Stimulated activated CD8-positive, alpha-beta memory T cell treated with anti-CD3 and anti-CD28 coated beads, Interleukin-12 subunit alpha, Interleukin-12 subunit beta, amount 100 ng/mL, for 24 hours (primary cell): ENCODE results near the gene ATP10A.

Source experiments
- DNase-seq: peaks from one replicate; pipeline ENCODE4 v3.0.0-alpha.2; 2020; ENCODE audit errors: extremely low read depth

ATP10A gene

DNA sequence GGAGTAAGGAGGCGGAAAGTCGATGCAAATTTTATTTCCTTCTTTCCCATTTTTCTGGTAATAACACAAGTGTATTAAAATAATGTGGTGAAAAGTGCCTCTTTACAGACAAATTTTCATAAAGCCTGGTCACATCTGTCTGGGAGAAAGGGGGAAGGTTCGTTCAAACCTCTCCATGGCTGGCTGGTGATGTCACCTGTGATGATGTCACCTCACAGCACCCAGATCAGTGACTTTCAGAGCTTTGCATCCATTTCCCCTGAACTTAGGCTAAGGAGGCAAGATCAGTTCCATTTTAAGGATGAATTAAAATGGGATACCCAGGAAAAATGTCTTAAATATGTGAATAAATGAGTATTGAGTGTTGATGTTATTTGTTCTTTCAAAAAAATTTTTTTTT, 34.1 kb downstream of the ATP10A start:
- no peak for DNase-seq

DNA sequence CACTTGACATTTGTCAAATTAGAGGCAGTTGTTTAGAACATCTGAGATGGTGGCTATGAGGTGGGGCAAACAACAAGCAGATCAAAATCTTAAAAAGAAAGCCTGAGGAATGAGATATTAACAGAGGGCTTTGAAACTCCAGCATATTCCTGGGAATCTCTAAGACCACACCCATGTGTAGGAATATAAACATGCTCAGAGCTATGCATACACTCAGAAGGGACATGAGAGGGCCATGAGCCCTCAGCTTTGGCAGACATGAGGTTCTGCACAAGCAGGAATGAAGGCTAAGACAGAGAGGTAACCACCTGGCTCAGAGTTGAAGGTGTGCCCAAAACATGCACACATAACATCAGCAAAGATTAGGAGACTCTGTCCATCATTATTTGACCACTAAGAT, 37.9 kb downstream of the ATP10A start:
- no peak for DNase-seq

DNA sequence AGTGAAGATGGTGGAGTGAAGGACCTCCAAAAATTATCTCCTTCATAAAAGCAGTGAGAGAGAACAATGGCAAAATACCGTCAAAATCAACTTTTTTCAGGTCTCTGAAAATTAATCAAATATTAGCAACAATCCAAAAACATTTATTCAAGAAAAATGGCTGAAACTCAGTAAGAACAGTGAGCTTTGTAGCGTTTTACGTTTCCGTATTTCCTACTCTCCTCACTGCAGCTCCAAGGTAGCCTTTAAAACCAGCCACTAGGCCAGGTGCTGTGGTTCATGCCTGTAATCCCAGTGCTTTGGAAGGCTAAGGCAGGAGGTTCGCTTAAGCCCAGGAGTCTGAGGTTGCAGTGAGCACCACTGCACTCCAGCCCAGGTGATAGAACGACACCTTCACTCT, 38.5 kb downstream of the ATP10A start:
- DNase-seq = no peak

DNA sequence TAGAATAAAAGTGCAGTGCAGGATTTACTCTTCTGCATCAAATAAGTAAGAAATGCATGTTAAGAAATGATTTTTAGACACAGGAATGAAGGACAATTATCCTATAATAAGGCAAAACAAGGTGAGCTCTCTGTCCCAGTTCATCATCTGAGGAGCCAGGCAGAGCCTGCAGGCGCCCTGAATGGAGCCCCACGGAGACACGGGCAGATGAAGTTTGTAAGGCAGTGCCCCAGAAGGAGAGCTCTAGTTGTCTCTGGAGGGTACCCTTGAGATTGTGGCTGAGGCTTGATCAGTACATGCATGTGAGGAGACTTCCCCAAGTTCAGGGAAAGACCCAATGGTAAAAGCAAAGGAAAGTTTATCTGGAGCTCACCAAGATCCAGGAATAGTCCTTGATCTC, 50.3 kb downstream of the ATP10A start:
- no peak for DNase-seq

DNA sequence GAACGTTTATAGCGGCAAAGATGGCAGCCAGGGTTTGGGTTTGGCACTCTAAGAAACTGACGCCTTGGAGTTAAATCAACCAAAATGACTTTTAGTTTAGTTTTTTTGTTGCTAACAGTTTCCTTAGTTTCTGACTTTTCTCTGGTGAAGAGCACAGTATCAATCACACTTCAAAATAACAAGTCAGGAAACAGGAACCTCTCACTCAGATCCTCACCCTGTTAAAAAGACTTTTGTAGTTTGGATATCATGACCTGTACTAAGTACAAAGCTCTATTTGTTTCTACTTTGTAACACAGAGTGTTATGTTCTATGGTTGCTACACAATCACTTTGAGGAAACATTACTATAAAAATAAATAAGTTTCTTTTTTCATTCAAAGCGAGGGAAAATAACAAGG, 51.1 kb downstream of the ATP10A start:
- no peak for DNase-seq

DNA sequence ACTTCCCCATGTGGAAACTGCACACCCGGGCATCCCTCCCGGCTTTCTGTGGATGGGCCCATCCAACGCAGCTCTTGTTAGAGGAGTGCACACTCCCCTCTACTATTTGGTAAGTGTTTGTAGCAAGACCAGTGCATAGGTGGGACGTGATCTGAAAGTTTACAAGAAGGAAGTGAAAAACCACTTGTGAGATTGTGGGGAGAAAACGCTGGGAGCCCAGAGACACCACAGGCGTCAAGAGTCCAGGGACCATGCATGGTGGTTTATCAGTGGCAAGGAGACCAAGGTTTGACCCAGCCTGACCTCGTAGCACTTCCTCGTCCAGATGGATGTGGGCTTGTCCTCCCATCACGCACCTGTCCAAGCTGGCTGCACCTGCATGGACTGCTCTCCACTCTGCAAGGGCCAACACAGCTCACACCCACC, 51.6 kb downstream of the ATP10A start:
- DNase-seq = no peak

DNA sequence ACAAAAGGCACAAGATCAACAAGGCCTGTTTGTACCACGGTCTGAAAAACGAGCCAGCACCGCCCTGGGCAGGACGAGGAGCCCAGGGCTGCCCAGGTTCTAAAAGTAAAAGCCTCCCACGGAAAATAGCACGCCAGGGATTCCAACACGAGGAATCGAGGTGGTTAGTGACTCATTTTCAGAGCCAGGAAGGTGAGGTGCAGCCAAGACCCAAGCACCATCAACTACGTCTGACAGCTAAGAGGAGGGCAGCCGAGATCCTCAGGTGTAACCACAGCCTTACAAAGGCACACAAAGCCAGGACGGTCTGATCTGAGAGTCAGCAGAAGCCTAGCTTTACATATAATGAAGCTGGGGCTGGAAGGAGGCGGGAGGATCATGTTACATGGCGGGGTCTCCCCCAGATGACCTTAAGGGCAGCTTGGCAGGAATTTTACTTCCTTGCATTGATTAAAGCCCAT, 52.5 kb downstream of the ATP10A start:
- no peak for DNase-seq

DNA sequence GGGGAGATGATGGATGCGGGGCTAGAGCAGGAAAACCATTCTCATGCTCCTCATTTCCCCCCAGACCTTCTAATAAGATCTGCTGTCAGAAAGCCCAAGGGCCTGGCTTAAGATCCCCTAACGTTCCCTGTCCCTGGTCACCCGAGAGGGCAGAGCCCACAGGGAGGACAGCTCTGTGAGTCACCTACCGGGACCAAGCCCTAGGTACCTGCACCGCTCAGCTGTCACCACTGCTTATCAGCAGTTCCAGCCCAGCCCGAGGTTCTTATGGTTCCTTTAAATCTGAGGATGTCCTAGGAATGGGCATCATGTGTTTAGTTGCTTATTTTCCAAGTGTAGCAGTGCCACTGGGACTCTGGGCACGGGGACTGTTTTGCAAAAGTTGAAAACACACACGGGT, 53.0 kb downstream of the ATP10A start:
- DNase-seq = no peak

DNA sequence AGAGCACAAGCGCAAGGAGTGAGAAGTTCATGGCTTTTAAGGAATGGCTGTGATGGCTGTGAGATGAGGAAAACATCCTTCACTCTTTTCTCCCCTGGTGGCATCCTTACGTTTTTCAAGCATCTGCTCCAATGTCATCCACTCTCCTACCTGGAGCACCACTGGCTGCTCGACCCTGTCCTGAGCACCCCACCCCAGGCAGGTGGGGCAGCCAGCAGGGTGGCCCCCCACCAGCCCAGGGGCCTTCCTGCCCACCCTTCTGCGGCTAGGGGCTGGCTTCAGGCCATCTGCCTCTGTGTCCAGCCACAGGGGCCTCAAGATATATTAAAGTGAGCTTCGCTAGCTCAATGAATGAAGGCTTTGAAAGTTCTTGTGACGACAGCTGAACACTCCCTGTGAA, 56.1 kb downstream of the ATP10A start:
- no peak for DNase-seq

DNA sequence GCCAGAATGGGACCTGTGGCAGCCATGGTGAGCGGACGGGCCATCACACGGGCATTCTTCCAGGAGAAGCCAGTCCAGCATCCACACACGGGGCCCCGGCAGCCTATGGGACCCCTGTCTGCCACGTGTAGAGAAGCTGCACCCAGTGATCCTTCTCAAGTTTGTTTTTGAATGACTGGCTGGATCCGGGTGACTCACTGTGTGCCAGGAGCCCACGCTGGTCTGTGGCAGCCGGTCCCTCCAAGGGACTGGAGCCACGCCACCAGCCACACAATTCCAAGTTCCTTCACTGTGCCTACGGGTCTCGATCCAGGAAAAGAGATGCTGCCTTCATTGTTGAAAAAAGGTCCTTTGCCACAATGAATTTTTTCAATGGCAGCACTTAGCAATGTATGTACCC, 58.1 kb downstream of the ATP10A start:
- no peak for DNase-seq

DNA sequence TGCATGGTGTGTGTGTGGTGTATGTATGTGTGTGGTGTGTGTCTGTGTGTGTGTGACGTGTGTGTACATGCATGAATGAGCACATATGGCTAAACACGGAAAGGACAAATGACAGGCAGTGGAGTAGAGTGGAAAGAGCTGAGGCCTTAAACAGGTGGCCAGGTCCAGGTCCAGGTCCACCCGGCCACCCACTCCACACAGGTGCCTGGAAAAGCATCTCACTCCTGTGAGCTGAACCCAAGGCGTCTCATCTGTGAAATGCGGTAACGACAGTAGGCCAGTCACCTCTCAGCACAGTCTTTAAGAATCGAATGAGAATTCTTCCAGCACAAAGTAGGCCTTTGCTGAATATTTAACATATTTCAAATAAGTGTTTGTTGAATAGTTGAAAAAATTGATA, 58.7 kb downstream of the ATP10A start:
- no peak for DNase-seq

DNA sequence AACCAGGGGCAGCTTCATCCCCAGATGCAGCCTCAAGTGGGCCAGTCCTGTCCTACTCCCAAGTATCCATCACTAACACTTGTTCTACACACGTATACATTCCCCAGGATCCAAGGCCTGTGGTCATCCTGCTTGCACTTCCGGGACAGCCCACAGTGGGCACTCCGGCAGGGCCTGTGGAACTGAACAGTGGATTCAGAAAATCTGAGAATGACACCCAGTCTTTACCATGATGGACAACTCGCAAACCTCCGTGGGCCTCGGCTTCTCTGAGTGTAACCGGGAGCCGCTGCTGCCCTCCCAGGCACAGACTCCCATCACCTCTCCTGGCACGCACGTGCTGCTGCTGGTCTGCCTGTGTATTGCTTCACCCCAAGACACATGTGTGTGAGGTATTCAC, 59.6 kb downstream of the ATP10A start:
- DNase-seq = no peak

DNA sequence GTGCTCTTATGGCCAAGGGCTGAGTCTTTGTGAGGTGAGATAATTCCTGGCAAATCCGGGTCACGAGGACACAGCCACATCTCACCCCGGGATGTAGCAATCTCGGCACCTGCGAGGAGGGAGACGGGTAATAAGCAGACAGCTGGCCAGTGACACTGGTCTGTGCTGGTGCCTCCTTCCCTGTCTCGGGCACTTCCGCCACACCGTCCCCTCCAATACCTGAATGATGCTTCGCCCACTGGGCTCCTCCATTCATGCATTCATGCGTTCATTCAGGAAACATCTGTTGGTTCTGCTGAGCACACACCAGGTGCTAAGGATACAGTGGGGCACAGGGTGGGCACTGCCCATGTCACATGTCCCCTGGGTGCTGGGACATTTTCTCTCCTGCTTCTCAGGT, 60.1 kb downstream of the ATP10A start:
- no peak for DNase-seq

DNA sequence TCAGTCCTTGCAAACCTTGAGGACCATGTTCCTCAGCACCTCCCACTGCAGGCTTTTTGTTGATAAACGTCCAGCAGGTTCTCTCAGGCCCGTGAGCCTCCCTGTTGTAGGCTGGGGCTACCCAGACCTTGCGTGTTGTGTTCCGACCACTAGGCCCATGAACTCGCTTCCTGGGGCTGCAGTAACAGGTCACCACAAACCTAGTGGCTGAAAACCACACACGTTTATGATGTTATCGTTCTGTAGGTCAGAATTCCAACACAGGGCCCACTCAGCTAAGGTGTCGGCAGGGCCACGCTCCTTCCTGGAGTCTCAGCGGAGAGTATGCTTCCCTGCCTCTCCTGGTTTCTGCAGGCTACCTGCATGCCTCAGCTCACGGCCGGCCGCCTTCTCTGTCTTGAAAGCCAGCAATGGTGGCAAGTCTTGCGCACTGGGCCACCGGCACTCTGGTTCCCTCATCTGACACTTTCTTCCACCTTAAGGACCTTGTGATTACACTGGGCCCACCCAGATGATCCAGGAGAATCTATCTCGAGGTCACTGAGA, 60.8 kb downstream of the ATP10A start:
- DNase-seq = no peak

DNA sequence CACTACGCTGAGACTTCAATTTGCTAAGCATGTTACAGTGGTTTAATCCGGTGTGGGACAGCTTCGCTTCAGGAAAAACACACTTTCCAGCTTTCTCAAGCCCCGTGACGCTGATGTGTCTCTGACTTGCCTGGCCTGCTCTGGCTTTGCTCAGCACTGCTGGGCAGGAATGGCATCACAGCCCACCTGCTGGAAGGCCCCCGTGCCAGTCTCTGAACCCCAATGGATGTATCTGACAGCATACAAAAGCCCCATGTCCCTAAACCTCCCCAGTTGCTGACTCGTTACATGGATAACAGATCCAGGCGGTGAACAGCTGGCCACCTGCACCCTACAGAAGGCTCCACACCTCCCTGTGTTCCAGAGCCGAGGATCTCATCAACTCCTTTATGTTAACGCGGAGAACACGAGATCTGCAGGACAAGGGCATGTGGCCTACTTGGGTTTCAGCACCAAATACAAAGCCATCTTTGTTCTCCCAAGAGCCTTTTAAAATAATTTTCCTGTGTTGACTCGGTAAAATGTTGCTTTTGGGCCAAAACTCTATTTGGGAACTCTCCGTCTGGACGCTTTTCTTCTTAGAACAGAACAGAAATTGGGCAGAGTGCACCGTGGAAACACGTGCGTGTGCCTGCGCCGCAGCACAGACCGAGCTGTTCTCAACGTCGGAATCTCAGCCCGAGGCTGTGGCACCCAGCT, 61.4 kb downstream of the ATP10A start:
- DNase-seq = no peak

DNA sequence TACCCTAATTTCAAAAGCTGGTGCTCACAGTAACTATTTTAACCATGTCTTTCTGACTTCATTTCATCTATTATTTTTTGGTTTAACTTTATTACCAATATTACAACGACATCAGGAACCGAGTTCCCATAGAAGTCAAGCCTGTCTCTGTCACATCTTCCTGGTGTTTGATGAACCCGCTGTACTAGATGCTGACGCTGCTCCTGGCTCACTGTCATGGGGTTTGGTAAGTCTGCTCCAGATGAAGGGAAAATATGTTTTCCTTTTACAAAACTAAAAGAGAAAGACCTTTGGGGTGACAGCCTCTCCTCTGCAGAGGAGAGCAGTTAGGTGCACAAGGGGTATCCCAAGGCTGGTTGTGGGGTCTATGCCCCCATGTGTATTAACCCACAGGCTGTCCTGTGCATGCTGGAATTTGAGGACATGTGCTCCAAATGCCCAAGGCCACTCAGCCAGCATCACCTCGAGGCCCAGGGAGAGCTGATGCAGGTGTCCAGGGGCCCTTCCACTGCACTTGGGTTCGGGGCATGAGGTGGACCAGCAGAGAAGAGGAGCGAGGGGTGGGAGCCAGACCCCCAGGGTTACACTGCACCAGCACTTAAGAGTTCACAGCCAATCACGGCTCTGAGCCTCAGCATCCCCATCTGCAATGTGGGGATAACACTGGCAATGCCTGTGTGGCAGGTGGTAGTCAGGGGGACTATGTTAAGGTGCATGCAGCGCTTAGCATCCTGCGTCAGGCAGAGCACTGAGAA, 62.2 kb downstream of the ATP10A start:
- no peak for DNase-seq

DNA sequence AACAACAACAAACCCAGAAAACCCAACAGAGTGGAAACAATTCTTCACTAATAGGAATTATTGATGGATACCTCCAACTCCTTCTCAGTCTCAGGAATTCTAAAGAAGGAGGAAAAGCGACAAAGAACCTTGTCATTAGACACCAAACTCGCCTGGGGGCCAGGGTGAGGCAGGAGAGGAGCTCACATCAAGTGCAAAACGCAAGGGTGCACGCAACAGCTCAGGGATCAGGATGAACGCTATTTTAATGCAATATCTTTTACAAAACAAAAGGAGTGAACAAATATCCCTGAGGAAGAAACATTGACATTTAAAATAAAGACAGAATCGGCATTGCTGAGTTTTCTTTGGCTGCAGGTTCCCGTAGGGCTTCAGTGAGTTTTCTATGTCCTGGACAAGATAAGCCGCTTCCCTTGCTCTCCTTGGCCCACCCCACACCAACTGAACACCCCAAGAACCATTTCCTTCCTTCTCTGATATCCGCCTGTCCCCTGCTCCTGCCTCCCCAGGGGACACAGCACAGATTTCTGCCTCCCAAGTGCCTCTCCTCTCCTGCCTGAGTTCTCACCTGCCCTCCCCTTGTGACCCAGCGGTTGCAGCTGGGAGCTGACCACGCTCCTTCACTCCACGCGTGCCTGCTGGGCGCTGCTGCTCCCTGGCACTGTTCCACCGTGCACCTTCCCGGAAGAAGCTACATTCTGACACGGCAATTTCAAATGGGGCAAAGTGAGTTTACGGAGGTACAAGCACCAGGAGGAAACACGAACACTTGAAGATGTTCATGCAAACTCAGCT, 63.0 kb downstream of the ATP10A start:
- DNase-seq = no peak

DNA sequence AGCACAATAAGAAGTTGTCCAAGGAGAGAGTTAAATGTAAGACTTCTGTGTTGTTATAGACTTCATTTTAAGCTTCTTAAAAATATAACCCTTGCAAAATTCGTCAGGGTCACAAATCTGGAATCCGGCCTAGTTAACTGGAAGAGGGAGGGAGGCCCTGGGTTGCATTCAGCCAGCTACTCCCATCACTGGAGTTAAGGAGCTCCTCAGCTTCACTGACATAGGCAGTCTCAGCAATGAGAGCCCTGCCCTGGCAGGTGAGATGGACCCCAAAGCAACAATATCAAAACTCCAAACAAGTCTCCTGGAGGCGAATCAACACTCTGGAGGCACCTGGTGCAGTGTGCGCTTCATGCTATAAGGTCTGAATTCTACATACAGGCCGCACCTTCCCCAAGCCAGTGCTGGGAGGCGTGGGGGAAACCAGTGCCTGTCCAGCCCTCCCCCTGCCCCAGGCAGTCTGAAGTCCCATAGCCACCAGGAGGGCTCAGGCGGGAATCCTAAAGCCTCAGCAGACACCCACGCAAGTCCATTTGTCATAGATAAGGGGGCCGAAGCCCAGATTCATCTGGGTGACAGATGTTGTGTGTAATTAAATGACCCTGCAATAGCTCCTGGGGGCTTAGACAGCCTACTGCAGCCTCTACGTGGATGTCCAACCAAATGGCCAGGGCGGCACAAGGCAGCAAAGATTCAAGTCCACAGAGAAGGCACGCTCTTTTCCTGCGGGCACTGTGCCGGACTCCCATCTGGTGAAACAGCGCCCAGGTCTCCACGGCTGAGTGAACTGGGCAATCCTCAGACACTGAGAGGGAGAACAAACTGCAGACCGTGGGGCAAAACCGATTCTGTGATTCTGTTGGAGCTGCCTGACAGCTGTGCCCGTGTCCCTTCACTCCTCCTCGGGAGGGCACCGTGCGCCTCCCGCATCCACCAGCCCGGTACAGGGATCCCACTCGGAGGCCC, 64.9 kb downstream of the ATP10A start:
- DNase-seq = no peak

DNA sequence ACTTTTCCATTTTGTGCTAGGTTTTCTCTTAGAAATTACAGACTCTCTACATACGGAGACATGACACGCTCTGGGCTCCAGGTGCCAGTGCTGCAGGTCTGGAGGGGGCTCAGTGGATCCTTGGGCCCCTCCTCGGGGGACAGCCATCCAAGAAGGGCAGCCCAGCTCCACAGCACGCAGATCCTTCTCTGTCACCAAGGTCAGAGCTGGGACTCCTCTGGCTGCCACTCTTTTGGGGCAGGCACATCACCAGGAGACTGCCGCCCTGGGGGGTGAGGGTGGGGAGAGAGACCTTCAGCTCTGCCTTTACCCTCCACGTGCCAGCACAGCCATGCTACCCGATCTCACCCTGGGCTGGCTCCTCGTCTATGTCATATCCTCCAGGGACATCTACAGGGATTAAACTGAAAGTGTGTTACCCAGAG, 65.6 kb downstream of the ATP10A start:
- no peak for DNase-seq

DNA sequence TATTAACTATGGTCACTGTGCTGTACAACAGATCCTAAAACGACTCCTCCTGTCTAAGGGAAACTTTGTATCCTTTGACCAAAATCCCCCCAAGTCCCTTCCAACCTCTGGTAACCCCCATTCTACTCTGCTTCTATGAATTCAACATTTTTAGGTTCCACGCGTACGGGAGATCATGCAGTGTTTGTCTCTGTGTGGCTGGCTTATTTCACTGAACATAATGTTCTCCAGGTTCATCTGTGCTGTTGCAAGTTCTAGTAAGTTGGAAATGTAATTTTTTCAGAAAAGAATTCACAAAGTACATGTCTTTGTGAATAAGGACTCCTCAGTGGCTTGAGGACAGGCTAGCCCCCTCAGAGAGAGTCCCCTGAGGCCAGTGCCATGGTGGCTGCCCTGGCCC, 66.1 kb downstream of the ATP10A start:
- no peak for DNase-seq

DNA sequence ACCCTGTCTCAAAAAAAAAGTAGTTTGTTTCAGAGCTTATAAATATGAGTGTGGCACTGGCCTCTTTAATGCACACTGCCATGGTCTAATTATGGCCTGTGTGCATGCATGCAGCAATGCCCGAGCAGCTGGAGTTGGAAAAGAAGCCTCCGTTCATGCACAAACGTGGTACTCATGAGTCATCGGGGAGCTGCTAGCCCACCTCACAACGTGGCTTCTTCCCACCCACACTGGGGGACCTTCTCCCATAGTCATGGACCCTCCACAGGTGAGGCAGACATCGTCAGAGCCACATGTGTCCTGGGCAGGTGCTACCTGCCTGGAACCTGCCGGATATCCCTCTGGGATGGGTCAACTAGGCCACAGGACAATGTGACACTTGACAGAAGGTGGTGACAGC, 66.7 kb downstream of the ATP10A start:
- DNase-seq = no peak
